GM23338 (cell line): Measurements from ENCODE around the gene BUB1B. TPM values are rescaled to one million over a fixed set of nuclear protein-coding genes. Genes with fewer than 3 reads are reported as not detected.

ENCODE experiments used
- ATAC-seq: fragments of 200-7000 bp; cut with Tn5 transposase; 3 replicates; pipeline ENCODE4 v1.9.1; 2020
- DNase-seq: peaks from one replicate; pipeline ENCODE4 v3.0.0-alpha.2; 2015; ENCODE audit warnings: low spot score
- H2AFZ ChIP-seq: fragments of 200-600 bp; sonication (generic); 2 replicates; pipeline ENCODE4 v1.8.0; 2016; ENCODE audit warnings: antibody characterized with exemption, mild to moderate bottlenecking, moderate library complexity
- H3F3A ChIP-seq: fragments of 200-600 bp; sonication (generic); replicated peaks from 2 replicates; pipeline ENCODE4 v1.8.0; 2017; ENCODE audit warnings: antibody characterized with exemption, mixed run types, low read depth
- H3K27ac ChIP-seq: fragments of 200-600 bp; sonication (generic); 2 replicates; pipeline ENCODE4 v1.6.1; 2016; ENCODE audit warnings: low read depth
- H3K27me3 ChIP-seq: fragments of 200-600 bp; sonication (generic); 2 replicates; pipeline ENCODE4 v1.8.0; 2016; ENCODE audit warnings: mild to moderate bottlenecking, mixed run types, moderate library complexity; ENCODE audit not compliant: insufficient read depth
- H3K36me3 ChIP-seq: fragments of 200-600 bp; sonication (generic); 2 replicates; pipeline ENCODE4 v1.8.0; 2016; ENCODE audit warnings: mild to moderate bottlenecking; ENCODE audit not compliant: insufficient read depth
- H3K4me1 ChIP-seq: fragments of 200-600 bp; sonication (generic); 2 replicates; pipeline ENCODE4 v1.8.0; 2016; ENCODE audit warnings: mild to moderate bottlenecking, moderate library complexity; ENCODE audit not compliant: insufficient read depth
- H3K4me2 ChIP-seq: fragments of 200-600 bp; sonication (generic); 2 replicates; pipeline ENCODE4 v1.7.1; 2017; ENCODE audit warnings: mixed run types
- H3K4me3 ChIP-seq: fragments of 200-600 bp; sonication (generic); 2 replicates; pipeline ENCODE4 v1.6.1; 2016; ENCODE audit warnings: mixed run types
- H3K79me2 ChIP-seq: fragments of 200-600 bp; sonication (generic); replicated peaks from 2 replicates; pipeline ENCODE4 v1.8.0; 2017; ENCODE audit warnings: mild to moderate bottlenecking; ENCODE audit not compliant: insufficient read depth
- H3K9me2 ChIP-seq: fragments of 200-600 bp; sonication (generic); 2 replicates; pipeline ENCODE4 v1.8.0; 2017; ENCODE audit not compliant: insufficient read depth
- H4K20me1 ChIP-seq: fragments of 200-600 bp; sonication (generic); replicated peaks from 2 replicates; pipeline ENCODE4 v1.8.0; 2017; ENCODE audit warnings: mild to moderate bottlenecking; ENCODE audit not compliant: insufficient read depth
- H3K27ac Mint-ChIP-seq: 2 replicates; pipeline ENCODE4 v1.8.0; 2020; ENCODE audit warnings: inconsistent platforms, mild to moderate bottlenecking, moderate library complexity, mixed read lengths
- H3K27me3 Mint-ChIP-seq: 3 replicates; pipeline ENCODE4 v1.8.0; 2022; ENCODE audit warnings: low read depth, mild to moderate bottlenecking, moderate library complexity, mixed read lengths, inconsistent platforms; ENCODE audit not compliant: insufficient read depth, poor library complexity
- H3K36me3 Mint-ChIP-seq: 3 replicates; pipeline ENCODE4 v1.8.0; 2021; ENCODE audit warnings: low read depth, mild to moderate bottlenecking, inconsistent platforms, moderate library complexity, mixed read lengths
- H3K4me1 Mint-ChIP-seq: 3 replicates; pipeline ENCODE4 v1.8.0; 2020; ENCODE audit warnings: mild to moderate bottlenecking, inconsistent platforms, mixed read lengths
- H3K4me3 Mint-ChIP-seq: 3 replicates; pipeline ENCODE4 v1.8.0; 2021; ENCODE audit warnings: moderate library complexity, mild to moderate bottlenecking, inconsistent platforms, mixed read lengths
- H3K9me3 Mint-ChIP-seq: 3 replicates; pipeline ENCODE4 v1.8.0; 2020; ENCODE audit warnings: moderate library complexity, mild to moderate bottlenecking, inconsistent platforms, mixed read lengths
- CREB1 ChIP-seq: fragments of 250-450 bp; sonication (Bioruptor Pico); IDR thresholded peaks from 2 replicates; pipeline ENCODE4 v1.5.0; 2020; ENCODE audit warnings: low read depth, mild to moderate bottlenecking, moderate library complexity
- ETS1 ChIP-seq: IDR thresholded peaks from 2 replicates; pipeline ENCODE4 v1.6.1; 2016; ENCODE audit warnings: antibody characterized with exemption
- EZH2 ChIP-seq: fragments of 200-600 bp; sonication (generic); IDR thresholded peaks from one replicate; pipeline ENCODE4 v1.8.0; 2017; ENCODE audit warnings: antibody characterized with exemption, mild to moderate bottlenecking, low read depth; ENCODE audit not compliant: unreplicated experiment
- EZH2phosphoT487 ChIP-seq: fragments of 200-600 bp; sonication (generic); IDR thresholded peaks from one replicate; pipeline ENCODE4 v1.8.1; 2018; ENCODE audit warnings: antibody characterized with exemption; ENCODE audit not compliant: unreplicated experiment
- JUNB ChIP-seq: IDR thresholded peaks from one replicate; pipeline ENCODE4 v1.6.1; 2016; ENCODE audit warnings: antibody characterized with exemption; ENCODE audit not compliant: unreplicated experiment
- NANOG ChIP-seq: IDR thresholded peaks from 2 replicates; pipeline ENCODE4 v1.6.1; 2016; ENCODE audit warnings: antibody characterized with exemption, borderline replicate concordance
- POLR2AphosphoS5 ChIP-seq: IDR thresholded peaks from 2 replicates; pipeline ENCODE4 v1.6.1; 2016; ENCODE audit warnings: antibody characterized with exemption, low read depth
- REST ChIP-seq: IDR thresholded peaks from one replicate; pipeline ENCODE4 v1.6.1; 2018; ENCODE audit warnings: antibody characterized with exemption; ENCODE audit not compliant: unreplicated experiment
- STAT1 ChIP-seq: IDR thresholded peaks from one replicate; pipeline ENCODE4 v1.6.1; 2016; ENCODE audit warnings: antibody characterized with exemption; ENCODE audit not compliant: unreplicated experiment
- ZNF114 ChIP-seq: fragments of 250-450 bp; sonication (Bioruptor Pico); IDR thresholded peaks from 2 replicates; pipeline ENCODE4 v1.5.0; 2020; ENCODE audit warnings: mild to moderate bottlenecking, moderate library complexity
- ZNF331 ChIP-seq: fragments of 250-450 bp; sonication (Bioruptor Pico); IDR thresholded peaks from 2 replicates; pipeline ENCODE4 v1.5.0; 2020; ENCODE audit warnings: low read depth, mild to moderate bottlenecking, moderate library complexity
- polyA plus RNA-seq: library from polyadenylated mRNA; unstranded; fragments of >200 nt; fragmentation: Nextera tagmentation; extraction: Ambion mirVana; gene quantifications from 2 replicates; pipeline ENCODE4 v1.2.1, GENCODE V29; 2016
- total RNA-seq: library from RNA; depleted of rRNA; stranded (reverse); fragments of >200 nt; shearing (Covaris generic); gene quantifications from 2 replicates; pipeline ENCODE4 v1.2.3, GENCODE V29; 2014
- TF ChIP-seq, protein P1 (sequence below), 2 experiments: fragments of 200-600 bp in 1 of 2; sonication (generic) in 1 of 2; conservative IDR thresholded peaks; 2 replicates each; pipeline versions ENCODE4 v1.5.1 to v1.6.1; 2016 to 2017; ENCODE audit warnings: antibody characterized with exemption in 2 of 2, low read depth in 2 of 2, mild to moderate bottlenecking in 2 of 2, moderate library complexity in 1 of 2
- TF ChIP-seq, protein P2 (sequence below): fragments of 250-450 bp; sonication (Bioruptor Pico); IDR thresholded peaks from 2 replicates; pipeline ENCODE4 v1.5.0; 2020; ENCODE audit warnings: mild to moderate bottlenecking, moderate library complexity

Gene BUB1B
- total and polyA plus RNA-seq, 2 experiments from 2014 or later, result 77.7 to 160 TPM

- TF ChIP-seq POLR2AphosphoS5 (no peak), STAT1 (no peak), ZNF331 (CRISPR knock-in tag) (no peak), ETS1 (no peak), CREB1 (CRISPR knock-in tag) (no peak), ZNF114 (CRISPR knock-in tag) (no peak), EZH2 (no peak), EZH2phosphoT487 (no peak), NANOG (no peak), REST (no peak), JUNB (no peak)
- TF ChIP-seq, protein P1, sequence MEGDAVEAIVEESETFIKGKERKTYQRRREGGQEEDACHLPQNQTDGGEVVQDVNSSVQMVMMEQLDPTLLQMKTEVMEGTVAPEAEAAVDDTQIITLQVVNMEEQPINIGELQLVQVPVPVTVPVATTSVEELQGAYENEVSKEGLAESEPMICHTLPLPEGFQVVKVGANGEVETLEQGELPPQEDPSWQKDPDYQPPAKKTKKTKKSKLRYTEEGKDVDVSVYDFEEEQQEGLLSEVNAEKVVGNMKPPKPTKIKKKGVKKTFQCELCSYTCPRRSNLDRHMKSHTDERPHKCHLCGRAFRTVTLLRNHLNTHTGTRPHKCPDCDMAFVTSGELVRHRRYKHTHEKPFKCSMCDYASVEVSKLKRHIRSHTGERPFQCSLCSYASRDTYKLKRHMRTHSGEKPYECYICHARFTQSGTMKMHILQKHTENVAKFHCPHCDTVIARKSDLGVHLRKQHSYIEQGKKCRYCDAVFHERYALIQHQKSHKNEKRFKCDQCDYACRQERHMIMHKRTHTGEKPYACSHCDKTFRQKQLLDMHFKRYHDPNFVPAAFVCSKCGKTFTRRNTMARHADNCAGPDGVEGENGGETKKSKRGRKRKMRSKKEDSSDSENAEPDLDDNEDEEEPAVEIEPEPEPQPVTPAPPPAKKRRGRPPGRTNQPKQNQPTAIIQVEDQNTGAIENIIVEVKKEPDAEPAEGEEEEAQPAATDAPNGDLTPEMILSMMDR (conservative IDR thresholded peaks at IDR 0.05; ENCODE audit: low read depth in 2 of 2), result no peak
- TF ChIP-seq, protein P2, sequence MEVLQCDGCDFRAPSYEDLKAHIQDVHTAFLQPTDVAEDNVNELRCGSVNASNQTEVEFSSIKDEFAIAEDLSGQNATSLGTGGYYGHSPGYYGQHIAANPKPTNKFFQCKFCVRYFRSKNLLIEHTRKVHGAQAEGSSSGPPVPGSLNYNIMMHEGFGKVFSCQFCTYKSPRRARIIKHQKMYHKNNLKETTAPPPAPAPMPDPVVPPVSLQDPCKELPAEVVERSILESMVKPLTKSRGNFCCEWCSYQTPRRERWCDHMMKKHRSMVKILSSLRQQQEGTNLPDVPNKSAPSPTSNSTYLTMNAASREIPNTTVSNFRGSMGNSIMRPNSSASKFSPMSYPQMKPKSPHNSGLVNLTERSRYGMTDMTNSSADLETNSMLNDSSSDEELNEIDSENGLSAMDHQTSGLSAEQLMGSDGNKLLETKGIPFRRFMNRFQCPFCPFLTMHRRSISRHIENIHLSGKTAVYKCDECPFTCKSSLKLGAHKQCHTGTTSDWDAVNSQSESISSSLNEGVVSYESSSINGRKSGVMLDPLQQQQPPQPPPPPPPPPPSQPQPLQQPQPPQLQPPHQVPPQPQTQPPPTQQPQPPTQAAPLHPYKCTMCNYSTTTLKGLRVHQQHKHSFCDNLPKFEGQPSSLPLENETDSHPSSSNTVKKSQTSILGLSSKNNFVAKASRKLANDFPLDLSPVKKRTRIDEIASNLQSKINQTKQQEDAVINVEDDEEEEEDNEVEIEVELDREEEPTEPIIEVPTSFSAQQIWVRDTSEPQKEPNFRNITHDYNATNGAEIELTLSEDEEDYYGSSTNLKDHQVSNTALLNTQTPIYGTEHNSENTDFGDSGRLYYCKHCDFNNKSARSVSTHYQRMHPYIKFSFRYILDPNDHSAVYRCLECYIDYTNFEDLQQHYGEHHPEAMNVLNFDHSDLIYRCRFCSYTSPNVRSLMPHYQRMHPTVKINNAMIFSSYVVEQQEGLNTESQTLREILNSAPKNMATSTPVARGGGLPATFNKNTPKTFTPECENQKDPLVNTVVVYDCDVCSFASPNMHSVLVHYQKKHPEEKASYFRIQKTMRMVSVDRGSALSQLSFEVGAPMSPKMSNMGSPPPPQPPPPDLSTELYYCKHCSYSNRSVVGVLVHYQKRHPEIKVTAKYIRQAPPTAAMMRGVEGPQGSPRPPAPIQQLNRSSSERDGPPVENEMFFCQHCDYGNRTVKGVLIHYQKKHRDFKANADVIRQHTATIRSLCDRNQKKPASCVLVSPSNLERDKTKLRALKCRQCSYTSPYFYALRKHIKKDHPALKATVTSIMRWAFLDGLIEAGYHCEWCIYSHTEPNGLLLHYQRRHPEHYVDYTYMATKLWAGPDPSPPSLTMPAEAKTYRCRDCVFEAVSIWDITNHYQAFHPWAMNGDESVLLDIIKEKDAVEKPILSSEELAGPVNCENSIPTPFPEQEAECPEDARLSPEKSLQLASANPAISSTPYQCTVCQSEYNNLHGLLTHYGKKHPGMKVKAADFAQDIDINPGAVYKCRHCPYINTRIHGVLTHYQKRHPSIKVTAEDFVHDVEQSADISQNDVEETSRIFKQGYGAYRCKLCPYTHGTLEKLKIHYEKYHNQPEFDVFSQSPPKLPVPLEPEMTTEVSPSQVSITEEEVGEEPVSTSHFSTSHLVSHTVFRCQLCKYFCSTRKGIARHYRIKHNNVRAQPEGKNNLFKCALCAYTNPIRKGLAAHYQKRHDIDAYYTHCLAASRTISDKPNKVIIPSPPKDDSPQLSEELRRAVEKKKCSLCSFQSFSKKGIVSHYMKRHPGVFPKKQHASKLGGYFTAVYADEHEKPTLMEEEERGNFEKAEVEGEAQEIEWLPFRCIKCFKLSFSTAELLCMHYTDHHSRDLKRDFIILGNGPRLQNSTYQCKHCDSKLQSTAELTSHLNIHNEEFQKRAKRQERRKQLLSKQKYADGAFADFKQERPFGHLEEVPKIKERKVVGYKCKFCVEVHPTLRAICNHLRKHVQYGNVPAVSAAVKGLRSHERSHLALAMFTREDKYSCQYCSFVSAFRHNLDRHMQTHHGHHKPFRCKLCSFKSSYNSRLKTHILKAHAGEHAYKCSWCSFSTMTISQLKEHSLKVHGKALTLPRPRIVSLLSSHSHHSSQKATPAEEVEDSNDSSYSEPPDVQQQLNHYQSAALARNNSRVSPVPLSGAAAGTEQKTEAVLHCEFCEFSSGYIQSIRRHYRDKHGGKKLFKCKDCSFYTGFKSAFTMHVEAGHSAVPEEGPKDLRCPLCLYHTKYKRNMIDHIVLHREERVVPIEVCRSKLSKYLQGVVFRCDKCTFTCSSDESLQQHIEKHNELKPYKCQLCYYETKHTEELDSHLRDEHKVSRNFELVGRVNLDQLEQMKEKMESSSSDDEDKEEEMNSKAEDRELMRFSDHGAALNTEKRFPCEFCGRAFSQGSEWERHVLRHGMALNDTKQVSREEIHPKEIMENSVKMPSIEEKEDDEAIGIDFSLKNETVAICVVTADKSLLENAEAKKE, result no peak
- Histone ChIP-seq H3K79me2 (no peaks in the 10 kb centered on the region), H3F3A (0 out of 2 replicates have a peak, but pooled peaks cover 4% of the 10 kb centered on the region), H3K36me3 (no peaks in the 10 kb centered on the region), H3K4me1 (peaks cover 31% of the 10 kb centered on the region), H3K27ac (no peak overlapping the region), H4K20me1 (no peaks in the 10 kb centered on the region), H3K27me3 (no peaks in the 10 kb centered on the region), H3K9me2 (no peaks in the 10 kb centered on the region), H2AFZ (peak overlapping the region; percentile 86), H3K4me3 (no peak overlapping the region), H3K4me2 (no peak overlapping the region)
- Mint-ChIP-seq H3K9me3 (no peaks in the 10 kb centered on the region), H3K4me3 (no peak overlapping the region), H3K4me1 (peaks cover 39% of the 10 kb centered on the region), H3K36me3 (no peaks in the 10 kb centered on the region), H3K27ac (no peak overlapping the region), H3K27me3 (peaks cover 9% of the 10 kb centered on the region)
- ATAC-seq (no peak), DNase-seq (no peak)
Measured at GRCh38 chr15:40121911-40122638, 38.8 kb upstream of the BUB1B start.
